RPMI7951 (cell line): ENCODE data around the gene GSG1. TPM values are rescaled to one million over a fixed set of nuclear protein-coding genes. Genes with fewer than 3 reads are reported as not detected.
"Not testable (repeated sequence)": the region's sequence is repeated elsewhere in the genome, so short reads cannot be mapped to it uniquely, and the experiment has no call there.

Experiments
- DNase-seq: peaks from one replicate; pipeline ENCODE4 v3.0.0-alpha.2; 2012; ENCODE audit warnings: low read depth
- total RNA-seq: library from RNA; depleted of rRNA; stranded (reverse); fragments of >200 nt; shearing (Covaris generic); gene quantifications from 2 replicates; pipeline ENCODE4 v1.2.3, GENCODE V29; 2014

GSG1 gene
- total RNA-seq, 1 experiment from 2014 or later = not detected

GRCh38 chr12:13091832-13092231 is 11.6 kb downstream of the GSG1 start:
- no peak for DNase-seq

DNA sequence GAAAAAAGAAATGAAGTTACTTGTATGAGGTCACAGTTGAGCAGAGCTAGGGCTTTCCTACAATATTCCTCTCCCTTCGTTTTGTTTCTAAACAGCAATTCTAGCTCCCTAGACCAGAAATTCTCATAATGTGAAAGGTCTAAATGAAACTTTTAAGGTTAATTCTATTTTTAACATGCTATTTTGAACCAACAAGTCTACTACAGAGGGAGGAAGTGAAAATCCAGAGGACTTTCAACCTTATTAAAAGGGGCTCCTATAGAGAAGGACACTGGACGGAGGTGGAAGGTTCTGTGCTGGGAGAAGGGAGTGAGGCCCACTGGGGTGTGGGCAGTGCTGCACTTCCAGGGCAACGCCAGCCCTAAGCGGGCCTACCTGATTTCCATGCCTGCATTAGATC is 13.4 kb downstream of the GSG1 start:
- no peak for DNase-seq

- DNase-seq = no peak
Observed at GRCh38 chr12:13088496-13088895, 15.0 kb downstream of the GSG1 start.

DNA sequence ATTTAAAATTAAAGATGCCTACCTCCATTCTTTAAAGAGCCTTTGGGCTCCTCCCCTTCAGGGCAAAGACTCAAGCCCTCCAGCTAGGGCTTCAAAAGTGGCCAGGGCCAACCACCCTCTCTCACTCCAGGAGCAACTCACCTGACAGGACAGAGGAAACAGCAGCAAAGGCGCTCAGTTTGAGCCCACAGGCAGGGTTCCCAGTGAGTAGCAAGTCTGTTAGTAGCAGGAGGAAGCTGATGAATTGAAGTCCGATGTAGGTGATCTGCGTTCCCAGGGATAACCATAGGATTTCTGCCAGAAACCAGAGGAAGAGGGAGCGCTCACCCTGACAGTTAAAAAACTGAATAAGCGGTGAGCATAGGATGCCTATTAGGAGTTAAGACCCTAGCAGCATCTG is 15.7 kb downstream of the GSG1 start:
- no peak for DNase-seq

DNA sequence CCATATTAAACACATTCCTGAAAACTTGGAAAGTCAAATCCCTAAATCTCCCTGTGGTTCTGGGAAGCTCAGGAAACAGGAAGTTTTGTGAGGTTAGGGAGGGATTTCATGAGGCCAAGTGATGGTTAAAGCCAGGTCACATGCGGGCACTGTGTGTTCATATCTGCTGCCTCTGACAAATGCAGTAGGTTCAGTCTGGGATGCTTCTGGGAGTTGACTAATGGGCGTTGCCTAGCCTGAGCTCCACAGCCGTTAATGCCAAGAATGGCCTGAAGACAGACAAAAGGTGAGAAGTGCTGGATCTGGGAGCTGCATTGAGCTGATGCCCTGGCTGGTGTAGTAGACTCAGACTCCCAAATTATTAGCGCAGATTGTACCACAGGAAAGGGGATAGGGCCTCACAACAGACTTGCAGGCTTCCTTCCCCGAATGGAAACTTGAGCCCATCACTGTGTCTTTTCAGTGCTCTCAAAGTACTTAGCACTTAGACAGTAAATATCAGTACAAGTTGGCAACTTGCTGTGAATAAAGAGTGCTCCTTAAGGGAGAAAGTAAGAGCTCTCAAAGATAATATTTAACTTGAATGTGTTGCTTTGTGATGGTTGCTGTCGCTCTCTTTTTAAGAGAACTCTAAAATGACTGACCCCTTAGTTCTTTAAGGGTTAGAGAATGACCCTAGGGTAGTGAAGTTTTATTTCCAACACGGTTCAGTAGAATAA is 17.3 kb downstream of the GSG1 start:
- peak; percentile 8 for DNase-seq

GRCh38 chr12:13084898-13085640 is 18.4 kb downstream of the GSG1 start:
- no peak for DNase-seq

DNA sequence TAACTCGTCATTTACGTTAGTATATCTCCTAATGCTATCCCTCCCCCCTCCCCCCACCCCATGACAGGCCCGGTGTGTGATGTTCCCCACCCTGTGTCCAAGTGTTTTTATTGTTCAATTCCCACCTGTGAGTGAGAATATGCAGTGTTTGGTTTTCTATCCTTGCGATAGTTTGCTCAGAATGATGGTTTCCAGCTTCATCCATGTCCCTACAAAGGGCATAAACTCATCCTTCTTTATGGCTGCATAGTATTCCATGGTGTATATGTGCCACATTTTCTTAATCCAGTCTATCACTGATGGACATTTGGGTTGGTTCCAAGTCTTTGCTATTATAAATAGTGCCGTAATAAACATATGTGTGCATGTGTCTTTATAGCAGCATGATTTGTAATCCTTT is 19.8 kb downstream of the GSG1 start:
- DNase-seq = not testable (repeated sequence)

DNA sequence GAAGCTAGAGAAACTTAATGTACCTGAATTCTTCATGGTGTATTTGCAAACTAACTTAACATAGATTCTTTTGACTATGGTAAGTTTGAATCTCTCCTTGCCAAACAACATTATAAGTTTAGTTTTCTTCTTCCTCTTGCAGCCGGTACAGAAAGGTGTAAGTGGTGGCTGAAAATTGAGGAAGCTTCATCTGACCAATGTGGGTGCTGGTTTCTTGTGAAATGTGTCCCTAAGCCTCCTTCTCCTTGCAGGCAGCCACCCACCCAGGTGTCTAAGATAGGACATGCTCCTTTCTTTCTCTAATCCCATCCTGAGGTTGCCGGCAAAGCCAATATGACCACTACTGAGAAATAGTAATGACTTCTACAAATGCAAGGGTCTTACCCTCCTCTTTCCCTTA is 20.6 kb downstream of the GSG1 start:
- no peak for DNase-seq

DNA sequence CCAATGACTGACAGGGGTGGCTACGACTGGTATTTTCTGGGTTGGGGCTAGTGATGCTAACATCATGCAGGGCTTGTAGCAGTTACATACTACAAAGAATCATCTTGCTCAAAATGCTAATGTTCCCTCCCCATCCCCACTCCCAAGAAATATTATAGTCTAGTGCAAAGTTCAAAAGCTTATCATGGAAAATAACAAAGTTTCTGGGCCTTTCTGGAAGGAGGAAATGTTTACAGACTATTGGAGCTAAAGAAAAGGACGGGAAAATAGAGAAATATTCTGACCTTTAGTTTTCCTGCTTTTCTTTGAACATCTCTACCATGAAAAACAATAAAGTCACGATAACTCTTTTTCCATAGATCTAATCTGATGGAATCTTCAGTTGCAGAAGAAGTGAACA is 23.2 kb downstream of the GSG1 start:
- DNase-seq = no peak

DNA sequence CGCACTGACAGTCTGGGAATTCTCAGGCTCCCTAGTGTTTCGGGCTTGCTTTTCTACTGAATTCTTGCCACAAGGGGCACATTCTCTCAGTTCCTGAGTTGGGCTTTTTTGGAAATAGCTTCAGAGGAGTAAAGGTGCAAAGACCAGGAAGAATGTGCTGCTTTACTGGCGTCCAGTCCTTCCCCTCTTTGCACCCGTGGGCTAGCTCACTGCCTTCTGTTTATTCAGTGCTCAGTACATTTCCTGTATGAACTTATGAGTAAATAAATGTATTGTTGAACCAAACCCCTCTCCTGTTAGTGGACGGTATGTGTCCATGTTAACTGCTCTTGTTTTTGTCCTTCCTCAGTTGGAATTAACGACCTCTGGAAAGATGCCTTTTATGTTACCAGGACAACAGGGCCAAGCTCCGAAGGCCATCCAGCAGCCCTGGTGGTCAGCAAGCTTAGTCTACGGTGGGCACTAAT is 24.0 kb downstream of the GSG1 start:
- DNase-seq = no peak

- DNase-seq = no peak
Observed at GRCh38 chr12:13075786-13076570, 27.5 kb downstream of the GSG1 start.

GRCh38 chr12:13075118-13075480 is 28.4 kb downstream of the GSG1 start:
- no peak for DNase-seq

- no peak for DNase-seq
Observed at GRCh38 chr12:13074396-13075117, 28.9 kb downstream of the GSG1 start.

DNA sequence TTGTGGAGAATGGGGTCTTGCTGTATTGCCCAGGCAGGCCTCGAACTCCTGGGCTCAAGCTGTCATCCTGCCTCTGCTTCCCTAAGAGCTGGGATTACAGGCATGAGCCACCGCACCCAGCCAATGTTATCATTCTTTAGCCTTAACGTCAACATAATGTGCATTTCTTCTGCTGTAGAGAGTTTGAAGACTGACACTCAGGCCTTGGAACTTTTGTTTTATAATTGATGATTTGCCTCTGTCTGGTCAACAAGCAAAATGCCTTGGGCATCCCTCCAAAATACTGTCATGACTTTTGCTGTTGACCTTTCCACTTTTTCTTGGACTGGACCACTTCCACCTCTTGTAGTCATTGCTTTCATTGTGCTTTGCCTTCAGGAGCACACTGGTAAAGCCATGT is 30.3 kb downstream of the GSG1 start:
- DNase-seq = no peak

GRCh38 chr12:13071305-13072280 is 31.9 kb downstream of the GSG1 start:
- no peak for DNase-seq

DNA sequence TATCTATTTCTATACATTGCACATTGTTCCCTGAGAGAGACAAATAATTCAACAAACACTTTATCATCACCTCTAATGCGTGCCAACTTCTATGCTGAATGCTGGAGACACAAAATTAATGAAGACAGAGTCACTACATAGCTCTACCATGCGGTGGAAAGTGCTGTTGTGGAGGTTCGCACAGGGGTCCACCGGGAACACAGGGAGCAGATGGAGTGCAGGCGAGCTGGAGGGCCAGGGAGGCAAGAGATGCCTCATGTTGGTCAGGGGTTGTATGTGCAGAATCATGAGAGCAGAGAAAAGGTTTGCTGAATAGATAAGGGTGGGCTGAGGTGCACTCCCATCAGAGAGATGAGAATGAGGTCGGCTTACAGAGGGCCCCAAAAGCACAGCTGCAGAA is 34.1 kb downstream of the GSG1 start:
- DNase-seq = no peak

DNA sequence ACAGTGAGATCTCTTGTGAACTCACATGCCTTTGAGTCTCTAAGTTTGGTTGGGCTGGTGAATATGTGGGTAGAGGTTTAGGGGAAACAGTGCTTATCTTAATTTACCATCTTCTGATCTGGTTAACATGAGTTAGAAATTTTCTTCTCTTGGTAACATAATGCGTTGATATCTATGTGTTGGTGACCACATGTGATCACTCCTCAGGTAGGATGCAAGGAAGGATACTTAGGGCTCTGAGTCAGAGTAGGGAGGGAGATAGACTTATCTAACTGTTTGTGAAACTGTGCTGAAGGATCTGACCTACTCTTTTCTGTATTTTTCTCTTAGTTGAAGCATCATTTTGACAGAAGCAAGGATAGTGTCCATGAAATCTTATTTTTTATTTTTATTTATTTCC is 36.1 kb downstream of the GSG1 start:
- no peak for DNase-seq

DNA sequence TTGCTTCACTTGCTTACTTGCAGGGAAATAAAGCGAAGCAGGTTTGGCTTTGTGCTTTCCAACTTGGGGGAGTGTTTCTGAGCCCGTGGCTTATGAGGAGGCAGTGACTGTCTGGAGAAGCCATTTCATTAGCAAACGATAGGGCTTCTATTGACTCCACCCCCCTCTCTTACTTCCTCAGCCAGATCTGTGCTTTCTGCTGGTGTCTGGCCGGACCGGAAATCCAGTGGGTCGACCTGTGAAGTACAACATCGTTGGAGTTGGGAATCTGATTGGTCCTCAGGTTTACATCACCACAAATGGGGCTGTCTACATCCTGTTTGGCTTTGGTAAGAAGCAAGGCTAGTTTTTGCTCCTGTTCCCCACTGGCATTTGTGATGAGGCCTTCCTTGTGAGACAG is 37.0 kb downstream of the GSG1 start:
- DNase-seq = no peak

DNA sequence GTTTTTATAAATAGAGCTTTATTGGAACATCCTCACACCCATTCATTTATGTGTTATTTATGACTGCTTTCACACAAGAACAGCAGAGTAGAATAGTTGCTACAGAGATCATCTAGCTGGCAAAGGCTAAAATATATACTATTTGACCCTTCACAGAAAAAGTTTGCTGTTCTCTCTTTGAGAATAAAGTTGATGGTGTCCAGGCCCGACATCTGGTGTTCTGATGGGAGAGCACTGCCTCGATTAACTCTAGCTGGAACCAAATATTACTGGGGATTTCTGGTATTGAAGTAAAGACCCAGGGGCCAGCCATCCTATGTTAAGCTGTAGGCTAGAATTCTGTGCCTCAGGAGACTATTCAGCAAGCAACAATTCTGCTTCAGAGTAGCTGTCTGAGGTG is 37.5 kb downstream of the GSG1 start:
- no peak for DNase-seq

DNA sequence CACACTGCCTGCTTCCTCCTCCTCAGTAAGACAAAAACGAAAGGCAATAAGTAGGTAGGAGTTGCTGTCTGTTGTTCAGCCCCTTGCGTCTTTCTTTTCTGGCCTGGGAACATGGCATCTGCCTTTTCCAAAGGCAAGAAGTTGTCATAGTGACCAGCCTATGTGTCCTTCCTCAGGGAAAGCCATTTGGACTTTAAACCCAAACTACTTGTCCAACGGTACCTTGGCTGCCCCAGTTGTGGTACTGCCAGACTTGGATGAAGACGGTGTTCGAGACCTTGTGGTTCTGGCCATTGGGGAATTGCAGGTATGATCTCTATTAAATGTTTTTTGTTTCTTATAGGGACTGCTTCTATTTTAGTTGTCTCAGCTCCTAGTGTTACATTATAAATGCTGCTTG is 40.8 kb downstream of the GSG1 start:
- no peak for DNase-seq

DNA sequence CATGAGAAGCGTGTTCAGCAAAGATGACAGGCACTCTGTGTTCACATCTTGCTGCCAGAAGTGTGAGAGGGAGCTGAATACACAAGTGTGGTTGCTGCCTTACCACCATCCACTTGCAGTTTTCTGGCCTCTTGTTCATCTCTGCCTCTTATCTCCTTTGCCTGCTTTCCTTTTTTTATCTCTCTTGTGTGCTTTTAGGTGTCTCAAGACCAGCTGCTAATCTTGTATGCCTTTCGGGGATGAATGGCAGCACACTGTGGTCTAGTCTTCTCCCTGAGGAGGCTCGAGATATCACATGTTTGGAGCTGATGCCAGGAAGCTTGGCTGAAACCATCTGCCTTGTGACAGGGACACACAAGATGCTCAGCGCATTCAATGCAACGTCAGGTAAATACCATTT is 42.1 kb downstream of the GSG1 start:
- DNase-seq = no peak
